RWPE2 (cell line): ENCODE measurements around the gene HPN.
"Not testable (repeated sequence)": the region's sequence is repeated elsewhere in the genome, so short reads cannot be mapped to it uniquely, and the experiment has no call there.

Experiments
- ATAC-seq: fragments of 200-7000 bp; cut with Tn5 transposase; 3 replicates; pipeline ENCODE4 v1.9.1; 2021; ENCODE audit warnings: low read depth
- DNase-seq: peaks from one replicate; pipeline ENCODE4 v3.0.0-alpha.2; 2020; ENCODE audit warnings: low spot score
- H3K27ac ChIP-seq: fragments of 450-650 bp; 2 replicates; pipeline ENCODE4 v1.5.1; 2017; ENCODE audit warnings: mild to moderate bottlenecking; ENCODE audit not compliant: poor library complexity, severe bottlenecking
- H3K27me3 ChIP-seq: fragments of 250-450 bp; sonication (Bioruptor Pico); 2 replicates; pipeline ENCODE4 v1.5.1; 2021; ENCODE audit warnings: mild to moderate bottlenecking, moderate library complexity; ENCODE audit not compliant: insufficient read depth, poor library complexity, severe bottlenecking
- H3K36me3 ChIP-seq: fragments of 250-450 bp; sonication (Bioruptor Pico); 2 replicates; pipeline ENCODE4 v1.5.1; 2020; ENCODE audit warnings: low read depth, mild to moderate bottlenecking, moderate library complexity
- H3K4me1 ChIP-seq: fragments of 250-450 bp; sonication (Bioruptor Pico); 2 replicates; pipeline ENCODE4 v1.5.1; 2021; ENCODE audit warnings: mild to moderate bottlenecking, moderate library complexity; ENCODE audit not compliant: insufficient read depth, poor library complexity, severe bottlenecking
- H3K4me3 ChIP-seq: fragments of 250-450 bp; sonication (Bioruptor Pico); 2 replicates; pipeline ENCODE4 v1.5.1; 2021; ENCODE audit warnings: mild to moderate bottlenecking, moderate library complexity; ENCODE audit not compliant: severe bottlenecking
- H3K9me3 ChIP-seq: fragments of 250-450 bp; sonication (Bioruptor Pico); 2 replicates; pipeline ENCODE4 v1.5.1; 2021; ENCODE audit warnings: mild to moderate bottlenecking, moderate library complexity; ENCODE audit not compliant: severe bottlenecking
- CTCF ChIP-seq: fragments of 450-650 bp; IDR thresholded peaks from one replicate; pipeline ENCODE4 v1.5.1; 2017; ENCODE audit warnings: mild to moderate bottlenecking, moderate library complexity; ENCODE audit not compliant: poor library complexity, severe bottlenecking

Gene HPN

GRCh38 chr19:35049456-35049855 is 7.9 kb downstream of the HPN start:
- Histone ChIP-seq H3K9me3 (no peaks in the 10 kb centered on the region), H3K36me3 (no peaks in the 10 kb centered on the region), H3K27ac (no peak overlapping the region), H3K4me3 (no peak overlapping the region), H3K4me1 (no peaks in the 10 kb centered on the region), H3K27me3 (no peaks in the 10 kb centered on the region)
- DNase-seq = no peak
- no peak for TF ChIP-seq CTCF
- ATAC-seq = no peak; the same call in 2 of the 3 replicates

- not testable (repeated sequence) for DNase-seq, H3K4me3 ChIP-seq, ATAC-seq, H3K27me3 ChIP-seq, H3K36me3 ChIP-seq, H3K4me1 ChIP-seq, H3K27ac ChIP-seq, H3K9me3 ChIP-seq
Measured at GRCh38 chr19:35050662-35051061, 9.1 kb downstream of the HPN start.

- not testable (repeated sequence) for H3K36me3 ChIP-seq, H3K4me1 ChIP-seq, H3K9me3 ChIP-seq, H3K27me3 ChIP-seq, H3K4me3 ChIP-seq, ATAC-seq, DNase-seq, H3K27ac ChIP-seq
Measured at GRCh38 chr19:35051268-35051667, 9.7 kb downstream of the HPN start.

GRCh38 chr19:35051796-35052195 is 10.3 kb downstream of the HPN start:
- Histone ChIP-seq H3K4me3 (no peak overlapping the region), H3K27me3 (no peaks in the 10 kb centered on the region), H3K36me3 (no peaks in the 10 kb centered on the region), H3K27ac (no peak overlapping the region), H3K4me1 (no peaks in the 10 kb centered on the region), H3K9me3 (no peaks in the 10 kb centered on the region)
- no peak for TF ChIP-seq CTCF
- no peak for DNase-seq
- no peak for ATAC-seq

- Histone ChIP-seq H3K27me3 (no peaks in the 10 kb centered on the region), H3K27ac (no peak overlapping the region), H3K4me3 (no peak overlapping the region), H3K36me3 (no peaks in the 10 kb centered on the region), H3K4me1 (no peaks in the 10 kb centered on the region), H3K9me3 (no peaks in the 10 kb centered on the region)
- TF ChIP-seq CTCF = no peak
- ATAC-seq = no peak
- no peak for DNase-seq
Measured at GRCh38 chr19:35052599-35053190, 11.2 kb downstream of the HPN start.

GRCh38 chr19:35053667-35054293 is 12.3 kb downstream of the HPN start:
- Histone ChIP-seq H3K36me3 (no peaks in the 10 kb centered on the region), H3K9me3 (no peaks in the 10 kb centered on the region), H3K4me3 (no peak overlapping the region), H3K4me1 (no peaks in the 10 kb centered on the region), H3K27me3 (no peaks in the 10 kb centered on the region), H3K27ac (no peak overlapping the region)
- ATAC-seq (no peak), DNase-seq (no peak)
- no peak for TF ChIP-seq CTCF
